Measurements from ENCODE around the gene OSBPL9. TPM values are rescaled to one million over a fixed set of nuclear protein-coding genes. Genes with fewer than 3 reads are reported as not detected.

OSBPL9 gene, protein sequence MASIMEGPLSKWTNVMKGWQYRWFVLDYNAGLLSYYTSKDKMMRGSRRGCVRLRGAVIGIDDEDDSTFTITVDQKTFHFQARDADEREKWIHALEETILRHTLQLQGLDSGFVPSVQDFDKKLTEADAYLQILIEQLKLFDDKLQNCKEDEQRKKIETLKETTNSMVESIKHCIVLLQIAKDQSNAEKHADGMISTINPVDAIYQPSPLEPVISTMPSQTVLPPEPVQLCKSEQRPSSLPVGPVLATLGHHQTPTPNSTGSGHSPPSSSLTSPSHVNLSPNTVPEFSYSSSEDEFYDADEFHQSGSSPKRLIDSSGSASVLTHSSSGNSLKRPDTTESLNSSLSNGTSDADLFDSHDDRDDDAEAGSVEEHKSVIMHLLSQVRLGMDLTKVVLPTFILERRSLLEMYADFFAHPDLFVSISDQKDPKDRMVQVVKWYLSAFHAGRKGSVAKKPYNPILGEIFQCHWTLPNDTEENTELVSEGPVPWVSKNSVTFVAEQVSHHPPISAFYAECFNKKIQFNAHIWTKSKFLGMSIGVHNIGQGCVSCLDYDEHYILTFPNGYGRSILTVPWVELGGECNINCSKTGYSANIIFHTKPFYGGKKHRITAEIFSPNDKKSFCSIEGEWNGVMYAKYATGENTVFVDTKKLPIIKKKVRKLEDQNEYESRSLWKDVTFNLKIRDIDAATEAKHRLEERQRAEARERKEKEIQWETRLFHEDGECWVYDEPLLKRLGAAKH
- polyA plus RNA-seq (2013, experiment 1 of 2) = 45.4 TPM
- polyA plus RNA-seq (2013, experiment 2 of 2) = 46.3 TPM

DNA sequence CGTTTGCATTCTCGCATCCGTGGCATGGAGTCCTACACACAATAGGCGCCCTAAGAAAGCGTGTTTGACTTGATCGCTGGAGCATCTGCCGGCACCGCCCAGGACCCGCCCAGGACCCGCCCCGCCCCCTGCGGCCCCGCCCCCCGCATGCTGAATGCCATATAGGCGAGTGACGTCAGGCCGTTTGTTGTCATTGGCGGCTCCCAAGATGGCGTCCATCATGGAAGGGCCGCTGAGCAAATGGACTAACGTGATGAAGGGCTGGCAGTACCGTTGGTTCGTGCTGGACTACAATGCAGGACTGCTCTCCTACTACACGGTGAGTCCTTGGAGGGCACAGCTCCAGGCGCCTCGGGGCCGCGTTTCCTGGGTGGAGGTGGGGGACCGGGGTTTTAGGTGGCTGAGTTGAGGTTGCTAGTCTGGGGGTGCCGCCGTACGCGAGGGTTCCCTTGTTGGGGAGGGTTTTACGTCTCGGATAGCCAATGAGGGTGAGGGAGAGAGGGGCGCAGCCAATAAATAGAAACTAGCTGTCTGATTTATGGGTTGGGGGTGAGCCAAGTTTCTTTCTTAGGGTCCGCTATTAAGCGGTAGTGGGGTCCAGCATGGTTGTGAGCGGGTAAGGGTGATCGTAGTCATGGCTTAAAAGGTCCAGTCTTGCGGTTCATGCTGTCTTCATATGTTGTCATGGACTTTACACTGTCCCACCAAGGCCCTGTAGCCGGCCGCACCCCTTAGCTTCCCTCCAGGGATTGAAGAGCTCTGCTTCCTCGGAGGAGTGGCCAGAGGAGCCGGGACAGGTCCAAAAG lies at the start of gene OSBPL9:
Gene OSBPL9, plus strand, starts transcription at position 190 of the 806 bp plus-strand sequence. Its CDS starts 19 bp downstream, at position 209.
- Histone ChIP-seq H3K18ac (ENCODE audit: low read length) (peak within 1 kb of the TSS; percentile 19), H3K56ac (ENCODE audit: low read length) (peak within 1 kb of the TSS; percentile 95), H3K4me1 (ENCODE audit: control insufficient read depth, low read depth, low read length) (no peaks in the 10 kb centered on the region), H3K79me2 (ENCODE audit: control insufficient read depth, insufficient read depth, low read length) (peaks cover 6% of the 10 kb centered on the region), H2BK120ac (ENCODE audit: low read depth, low read length) (no peak within 1 kb of the TSS), H3K27ac (ENCODE audit: low read depth, low read length) (no peak within 1 kb of the TSS), H3K23ac (ENCODE audit: low read length) (peak within 1 kb of the TSS; percentile 90), H3K79me1 (ENCODE audit: low read length) (peaks cover 6% of the 10 kb centered on the region), H3K4me2 (ENCODE audit: low read length) (peak within 1 kb of the TSS; percentile 24), H2BK5ac (ENCODE audit: low read length) (no peak within 1 kb of the TSS), H2BK15ac (replicated peaks; ENCODE audit: low read depth) (no peak within 1 kb of the TSS), H4K8ac (ENCODE audit: low read depth, low read length) (no peak within 1 kb of the TSS), H3K4ac (ENCODE audit: low read depth, low read length) (peak within 1 kb of the TSS; percentile 67), H3K27me3 (ENCODE audit: insufficient read depth, low read length, poor library complexity) (no peaks in the 10 kb centered on the region), H2AK5ac (ENCODE audit: low read length) (no peak within 1 kb of the TSS), H3K9ac (ENCODE audit: low read length) (peak within 1 kb of the TSS; percentile 82), H3K4me3 (ENCODE audit: low read length) (peak within 1 kb of the TSS; percentile 89), H3K36me3 (ENCODE audit: control insufficient read depth, insufficient read depth, low read length) (no peaks in the 10 kb centered on the region), H4K5ac (ENCODE audit: low read length) (no peak within 1 kb of the TSS)
- peak; percentile 95 for DNase-seq
- no CpG with 5 or more reads among the region's 45 CpGs for WGBS (ENCODE audit: extremely low coverage, insufficient coverage, low lambda C conversion rate)

DNA sequence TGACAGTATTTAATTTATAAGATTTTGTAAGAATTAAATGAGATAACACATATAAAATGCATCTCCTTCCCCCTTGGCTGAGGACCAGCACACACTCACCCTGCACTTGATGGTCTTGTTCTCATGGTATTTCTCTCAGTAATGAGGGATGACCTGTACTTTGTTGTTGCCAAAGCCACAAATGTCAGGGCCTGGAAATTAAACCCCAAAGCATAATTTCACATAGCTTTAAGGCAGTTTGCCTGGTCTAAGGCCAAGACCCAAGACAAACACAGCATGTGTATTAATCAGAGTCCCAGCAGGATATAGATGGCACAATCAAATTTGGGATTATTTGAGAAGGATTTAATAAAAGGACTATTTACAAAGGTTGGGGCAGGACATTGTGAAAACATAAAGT lies 49.2 kb upstream of the OSBPL9 start:
- Histone ChIP-seq H3K27ac (ENCODE audit: low read depth, low read length) (no peak overlapping the region), H3K4me1 (ENCODE audit: control insufficient read depth, low read depth, low read length) (peaks cover 2% of the 10 kb centered on the region), H3K4ac (ENCODE audit: low read depth, low read length) (no peak overlapping the region), H3K79me2 (ENCODE audit: control insufficient read depth, insufficient read depth, low read length) (no peaks in the 10 kb centered on the region), H3K18ac (ENCODE audit: low read length) (no peak overlapping the region), H2BK120ac (ENCODE audit: low read depth, low read length) (no peak overlapping the region), H3K79me1 (ENCODE audit: low read length) (no peaks in the 10 kb centered on the region), H3K27me3 (ENCODE audit: insufficient read depth, low read length, poor library complexity) (no peaks in the 10 kb centered on the region), H2BK15ac (replicated peaks; ENCODE audit: low read depth) (no peak overlapping the region), H3K23ac (ENCODE audit: low read length) (no peak overlapping the region), H3K4me3 (ENCODE audit: low read length) (no peak overlapping the region), H3K36me3 (ENCODE audit: control insufficient read depth, insufficient read depth, low read length) (no peaks in the 10 kb centered on the region), H2AK5ac (ENCODE audit: low read length) (no peak overlapping the region), H3K9ac (ENCODE audit: low read length) (no peak overlapping the region), H4K5ac (ENCODE audit: low read length) (no peak overlapping the region), H3K4me2 (ENCODE audit: low read length) (no peak overlapping the region), H2BK5ac (ENCODE audit: low read length) (no peak overlapping the region), H4K8ac (ENCODE audit: low read depth, low read length) (no peak overlapping the region), H3K56ac (ENCODE audit: low read length) (no peak overlapping the region)
- DNase-seq = no peak

DNA sequence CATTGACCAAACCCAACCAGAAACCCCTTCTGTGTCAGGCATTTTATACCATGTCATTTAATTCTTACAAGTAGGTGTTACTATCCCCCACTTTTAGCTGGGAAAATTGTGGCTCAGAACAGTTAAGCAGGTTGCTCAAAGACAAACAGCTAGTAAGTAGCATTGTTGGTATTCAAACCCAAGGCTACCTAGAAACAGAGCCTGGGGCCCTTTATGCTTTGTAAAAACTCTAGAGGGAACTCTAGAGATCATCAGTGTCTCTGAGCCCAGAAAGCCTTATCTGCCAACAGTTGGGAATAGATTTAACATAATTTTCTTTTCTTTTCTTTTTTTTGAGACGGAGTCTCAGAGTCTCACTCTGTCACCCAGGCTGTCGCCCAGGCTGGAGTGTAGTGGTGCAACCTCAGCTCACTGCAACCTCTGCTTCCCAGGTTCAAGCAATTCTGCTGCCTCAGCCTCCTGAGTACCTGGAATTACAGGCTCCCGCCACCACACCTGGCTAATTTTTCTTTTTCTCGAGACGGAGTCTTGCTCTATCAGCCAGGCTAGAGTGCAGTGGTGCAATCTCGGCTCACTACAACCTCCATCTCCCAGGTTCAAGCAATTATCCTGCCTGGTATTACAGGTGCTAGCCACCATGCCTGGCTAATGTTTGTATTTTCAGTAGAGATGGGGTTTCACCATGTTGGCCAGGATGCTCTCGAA lies 48.5 kb upstream of the OSBPL9 start:
- Histone ChIP-seq H3K4me1 (ENCODE audit: control insufficient read depth, low read depth, low read length) (peaks cover 2% of the 10 kb centered on the region), H3K4me3 (ENCODE audit: low read length) (no peak overlapping the region)

DNA sequence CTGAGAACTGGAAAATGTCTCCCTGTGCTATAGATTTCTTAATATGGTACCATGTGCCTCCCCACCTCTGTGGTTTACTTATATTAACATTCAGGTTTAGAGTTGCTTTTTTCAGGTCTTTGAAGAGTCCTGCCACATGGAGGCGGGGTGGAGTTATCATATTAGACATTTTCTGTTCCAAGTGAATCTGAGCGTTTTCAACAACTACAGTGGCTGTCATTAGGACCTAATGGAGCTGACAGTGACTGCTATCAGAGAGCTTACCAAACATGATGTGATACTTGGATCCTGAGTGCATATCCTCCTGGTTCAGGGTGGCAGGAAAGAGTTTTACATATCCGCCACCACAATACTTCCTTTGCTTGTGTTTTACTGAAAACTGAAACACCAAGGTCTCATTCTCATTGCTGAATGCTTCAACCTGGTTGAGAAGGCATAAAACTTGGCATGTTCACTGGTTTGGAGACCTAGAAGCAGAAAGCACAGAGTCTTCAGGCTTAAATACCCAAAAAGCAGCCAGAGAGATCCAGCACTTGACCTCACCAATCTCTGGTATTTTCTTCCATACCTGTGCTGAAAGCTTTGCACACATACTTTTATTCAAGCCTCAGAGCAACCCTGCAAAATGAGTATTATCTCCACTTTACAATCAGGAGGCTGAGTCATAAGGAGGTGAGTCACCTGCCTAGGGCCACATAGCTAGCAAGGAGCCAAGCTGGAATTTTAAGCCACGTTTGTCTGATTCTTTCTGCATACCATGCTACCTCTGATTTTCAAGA lies 47.4 kb upstream of the OSBPL9 start:
- Histone ChIP-seq H3K27ac (ENCODE audit: low read depth, low read length) (peak overlapping the region; percentile 61), H2BK15ac (replicated peaks; ENCODE audit: low read depth) (no peak overlapping the region), H3K27me3 (ENCODE audit: insufficient read depth, low read length, poor library complexity) (no peaks in the 10 kb centered on the region), H3K4me1 (ENCODE audit: control insufficient read depth, low read depth, low read length) (peaks cover 2% of the 10 kb centered on the region), H2AK5ac (ENCODE audit: low read length) (no peak overlapping the region), H4K8ac (ENCODE audit: low read depth, low read length) (no peak overlapping the region), H2BK5ac (ENCODE audit: low read length) (peak overlapping the region; percentile 43), H2BK120ac (ENCODE audit: low read depth, low read length) (no peak overlapping the region), H4K5ac (ENCODE audit: low read length) (no peak overlapping the region), H3K4me2 (ENCODE audit: low read length) (no peak overlapping the region), H3K4ac (ENCODE audit: low read depth, low read length) (peak overlapping the region; percentile 62), H3K56ac (ENCODE audit: low read length) (peak overlapping the region; percentile 63), H3K9ac (ENCODE audit: low read length) (no peak overlapping the region), H3K18ac (ENCODE audit: low read length) (no peak overlapping the region), H3K36me3 (ENCODE audit: control insufficient read depth, insufficient read depth, low read length) (no peaks in the 10 kb centered on the region), H3K79me1 (ENCODE audit: low read length) (no peaks in the 10 kb centered on the region), H3K4me3 (ENCODE audit: low read length) (no peak overlapping the region), H3K23ac (ENCODE audit: low read length) (no peak overlapping the region), H3K79me2 (ENCODE audit: control insufficient read depth, insufficient read depth, low read length) (no peaks in the 10 kb centered on the region)
- no CpG with 5 or more reads among the region's 4 CpGs for WGBS (ENCODE audit: extremely low coverage, insufficient coverage, low lambda C conversion rate)
- DNase-seq = peak; percentile 97

More for the DNA sequence above, 48.5 kb upstream of the OSBPL9 start:
- Histone ChIP-seq H4K5ac (ENCODE audit: low read length) (no peak overlapping the region), H3K79me1 (ENCODE audit: low read length) (no peaks in the 10 kb centered on the region), H2AK5ac (ENCODE audit: low read length) (no peak overlapping the region), H3K79me2 (ENCODE audit: control insufficient read depth, insufficient read depth, low read length) (no peaks in the 10 kb centered on the region), H2BK15ac (replicated peaks; ENCODE audit: low read depth) (no peak overlapping the region), H3K27me3 (ENCODE audit: insufficient read depth, low read length, poor library complexity) (no peaks in the 10 kb centered on the region), H3K9ac (ENCODE audit: low read length) (no peak overlapping the region), H2BK120ac (ENCODE audit: low read depth, low read length) (peak overlapping the region; percentile 10), H3K4me2 (ENCODE audit: low read length) (no peak overlapping the region), H3K36me3 (ENCODE audit: control insufficient read depth, insufficient read depth, low read length) (no peaks in the 10 kb centered on the region), H2BK5ac (ENCODE audit: low read length) (no peak overlapping the region), H3K56ac (ENCODE audit: low read length) (no peak overlapping the region), H3K27ac (ENCODE audit: low read depth, low read length) (no peak overlapping the region), H4K8ac (ENCODE audit: low read depth, low read length) (no peak overlapping the region), H3K23ac (ENCODE audit: low read length) (no peak overlapping the region), H3K18ac (ENCODE audit: low read length) (no peak overlapping the region), H3K4ac (ENCODE audit: low read depth, low read length) (peak overlapping the region; percentile 46)
- peak; percentile 57 for DNase-seq
- no CpG with 5 or more reads among the region's 7 CpGs for WGBS (ENCODE audit: extremely low coverage, insufficient coverage, low lambda C conversion rate)

Measured in mesendoderm (in vitro differentiated cells).